GM18507 (cell line): ENCODE measurements around the gene CNTNAP2.
"Not testable (repeated sequence)": the region's sequence is repeated elsewhere in the genome, so short reads cannot be mapped to it uniquely, and the experiment has no call there.

Source experiments
- DNase-seq: peaks from one replicate; pipeline ENCODE4 v3.0.0; 2011; ENCODE audit warnings: low read depth; ENCODE audit not compliant: insufficient read length; ENCODE audit errors: extremely low spot score
- FAIRE-seq: peaks from 2 replicates; lab custom pipeline; 2011; peaks lifted over from hg19 to GRCh38; lab: Jason Lieb, UNC

The CNTNAP2 gene

DNA sequence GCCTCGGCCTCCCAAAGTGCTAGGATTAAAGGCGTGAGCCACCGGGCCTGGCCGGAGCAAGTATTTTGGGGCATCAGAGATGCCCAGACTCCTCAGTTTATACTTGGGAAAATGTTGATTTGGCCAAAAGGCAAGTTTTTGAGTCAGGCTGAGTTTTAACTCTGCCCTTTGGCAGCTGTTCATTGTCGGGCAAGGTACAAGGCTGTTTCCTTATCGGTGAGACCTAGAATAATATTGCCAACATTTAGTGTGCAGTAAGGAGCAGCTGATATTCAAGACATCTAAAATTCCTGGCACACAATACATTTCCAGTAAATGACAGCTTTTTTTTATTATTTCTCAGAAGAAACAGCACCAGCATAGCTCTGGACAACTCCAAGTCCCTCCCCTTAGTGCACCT lies 2326.3 kb downstream of the CNTNAP2 start:
- FAIRE-seq (no peak), DNase-seq (no peak)

DNA sequence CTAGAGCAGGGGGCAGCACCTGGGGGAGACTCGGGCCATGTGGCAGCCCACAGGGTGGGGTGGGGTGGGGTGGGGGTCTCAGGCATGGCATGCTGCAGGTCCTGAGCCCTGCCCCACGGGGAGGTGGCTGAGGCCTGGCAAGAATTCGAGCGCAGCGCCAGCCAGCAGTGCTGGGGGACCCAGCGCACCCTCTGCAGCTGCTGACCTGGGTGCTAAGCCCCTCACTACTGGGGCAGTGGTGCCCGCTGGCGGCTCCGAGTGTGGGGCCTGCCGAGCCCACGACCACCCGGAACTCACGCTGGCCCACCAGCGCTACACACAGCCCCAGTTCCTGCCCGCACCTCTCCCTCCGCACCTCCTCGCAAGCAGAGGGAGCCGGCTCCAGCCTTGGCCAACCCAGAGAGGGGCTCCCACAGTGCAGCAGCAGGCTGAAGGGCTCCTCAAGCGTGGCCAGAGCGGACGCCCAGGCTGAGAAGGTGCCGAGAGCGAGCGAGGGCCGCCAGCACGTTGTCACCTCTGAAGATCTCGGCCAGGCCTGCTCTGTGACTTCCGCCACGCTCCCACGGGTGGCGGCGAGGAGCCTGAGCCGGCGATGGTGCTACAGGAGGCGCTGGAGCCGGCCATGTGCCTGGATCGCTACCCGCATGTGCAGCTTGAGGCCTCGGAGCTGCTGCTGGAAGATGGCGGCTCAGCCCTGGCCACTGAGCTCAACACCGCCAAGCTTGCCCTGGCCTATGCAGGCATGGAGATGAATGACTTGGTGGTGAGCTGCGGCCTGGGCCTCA lies 2328.9 kb downstream of the CNTNAP2 start:
- DNase-seq (no peak), FAIRE-seq (no peak)

GRCh38 chr7:148447221-148447849 lies 2330.7 kb downstream of the CNTNAP2 start:
- FAIRE-seq (peak; percentile 49), DNase-seq (peak; percentile 8)

DNA sequence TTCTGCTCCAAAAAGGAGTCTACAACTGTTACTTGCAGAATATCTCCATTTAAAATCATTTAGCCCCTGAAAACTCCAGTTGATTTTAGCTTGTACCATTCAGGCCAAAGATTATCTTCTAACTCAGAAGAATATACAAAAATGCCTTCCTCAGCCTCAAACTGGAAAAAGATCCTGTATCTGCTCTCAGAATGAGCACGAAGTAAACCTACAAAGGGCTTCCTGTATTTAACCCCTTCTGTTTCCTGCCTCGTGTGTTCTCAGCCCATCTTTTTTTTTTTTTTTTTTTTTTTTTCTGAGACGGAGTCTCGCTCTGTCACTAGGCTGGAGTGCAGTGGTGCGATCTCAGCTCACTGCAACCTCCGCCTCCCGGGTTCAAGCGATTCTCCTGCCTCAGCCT lies 2334.9 kb downstream of the CNTNAP2 start:
- FAIRE-seq, DNase-seq: not testable (repeated sequence)

- no peak for FAIRE-seq
- DNase-seq, result no peak
These were observed 2339.8 kb downstream of the CNTNAP2 start for GRCh38 chr7:148456351-148456750.

DNA sequence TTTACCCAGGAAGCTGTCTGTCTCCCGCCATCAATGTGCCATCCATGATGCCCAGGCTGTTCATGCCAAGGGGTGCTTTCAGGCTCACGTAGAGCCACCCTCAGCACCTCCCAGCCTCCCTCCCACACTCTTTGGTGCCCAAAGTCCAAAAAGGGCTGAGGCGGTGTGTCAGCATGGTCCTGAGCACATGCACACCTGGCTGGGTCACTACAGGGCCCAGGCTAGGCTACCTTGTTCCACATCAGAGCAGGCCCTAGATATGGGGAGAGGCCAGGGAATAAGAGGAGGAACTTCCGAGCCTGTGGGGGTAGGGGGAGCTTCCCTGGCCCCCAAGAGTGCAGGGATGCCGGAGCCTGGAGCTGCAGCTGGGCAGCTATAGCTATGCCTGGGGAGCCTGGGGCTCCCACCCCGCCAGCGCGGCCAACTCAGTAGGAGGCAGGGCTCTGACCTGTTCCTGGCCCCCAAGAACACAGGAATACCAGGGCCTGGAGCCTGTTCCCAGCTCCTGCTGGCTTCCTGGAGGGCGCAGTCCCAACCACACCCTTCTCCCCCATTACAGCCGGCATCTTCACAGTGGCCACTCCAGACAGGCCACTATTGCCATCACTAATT lies 2340.8 kb downstream of the CNTNAP2 start:
- FAIRE-seq, result no peak

DNA sequence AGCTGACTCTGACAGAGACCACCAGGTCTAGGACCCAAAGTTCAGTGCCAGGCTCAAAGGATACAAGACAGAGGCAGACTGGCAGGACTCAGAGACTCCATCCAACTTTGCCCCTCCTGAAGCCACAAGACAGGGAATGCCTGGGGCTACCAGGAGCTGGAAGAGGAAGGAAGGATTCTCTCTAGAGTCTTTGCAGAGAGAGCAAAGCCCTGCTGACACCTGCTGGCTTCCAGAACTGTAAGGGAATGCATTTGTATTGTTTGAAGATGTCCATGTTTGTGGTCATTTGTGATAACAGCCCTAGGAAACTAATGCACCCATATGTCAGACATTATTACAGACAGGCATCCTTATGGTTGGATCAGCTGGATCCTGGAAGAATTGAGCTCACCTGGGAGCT lies 2341.7 kb downstream of the CNTNAP2 start:
- no peak for DNase-seq
- FAIRE-seq, result no peak

More for the DNA sequence above, 2340.8 kb downstream of the CNTNAP2 start:
- no peak for DNase-seq

DNA sequence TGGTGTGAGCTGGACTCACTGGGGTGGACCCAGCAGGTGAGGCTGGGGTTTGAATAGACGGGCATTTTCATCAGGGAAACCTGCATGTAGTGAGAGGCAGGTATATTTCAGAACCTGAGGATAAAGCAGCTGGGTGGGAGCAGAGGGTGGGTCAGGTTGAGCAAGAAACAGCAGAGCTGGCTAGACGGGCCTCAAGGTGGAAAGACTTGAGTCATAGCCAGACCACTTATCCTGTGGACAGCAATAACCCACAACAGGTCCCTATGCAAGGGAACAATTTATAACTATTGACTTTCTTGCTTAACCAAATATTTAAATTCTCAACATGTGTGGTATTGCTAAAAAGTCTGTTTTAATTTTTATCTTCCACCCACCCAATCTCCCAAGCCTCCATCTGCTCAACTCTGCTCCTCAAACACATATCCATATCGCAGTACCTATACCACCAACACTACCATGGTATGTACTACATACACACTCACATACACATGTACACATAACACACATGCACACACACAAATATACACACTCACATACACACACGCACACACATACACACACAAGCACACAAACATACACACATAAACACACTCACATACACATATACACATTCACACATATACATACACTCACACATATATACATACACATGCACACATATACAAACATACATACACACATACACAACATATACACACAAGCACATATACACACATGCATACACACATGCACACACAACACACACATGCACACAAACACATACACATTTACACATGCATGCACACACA lies 2345.0 kb downstream of the CNTNAP2 start:
- FAIRE-seq, result no peak

GRCh38 chr7:148462774-148463173 lies 2346.2 kb downstream of the CNTNAP2 start:
- not testable (repeated sequence) for FAIRE-seq

More for the DNA sequence above, 2345.0 kb downstream of the CNTNAP2 start:
- no peak for DNase-seq

DNA sequence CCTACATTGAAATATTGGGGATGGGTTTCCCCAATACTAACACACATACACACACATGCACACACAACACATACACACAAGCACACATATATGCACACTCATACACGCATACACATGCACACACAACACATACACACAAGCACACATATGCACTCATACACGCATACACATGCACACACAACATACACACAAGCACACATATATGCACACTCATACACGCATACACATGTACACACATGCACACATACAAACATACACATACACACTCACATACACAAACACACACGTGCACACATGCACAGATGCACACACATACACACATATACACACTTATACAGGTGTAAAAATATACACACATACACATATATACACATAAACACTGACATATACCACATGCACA lies 2346.6 kb downstream of the CNTNAP2 start:
- no peak for FAIRE-seq

More at GRCh38 chr7:148462774-148463173, 2346.2 kb downstream of the CNTNAP2 start:
- not testable (repeated sequence) for DNase-seq

GRCh38 chr7:148464947-148465346 lies 2348.3 kb downstream of the CNTNAP2 start:
- DNase-seq (no peak), FAIRE-seq (no peak)

More for the DNA sequence above, 2346.6 kb downstream of the CNTNAP2 start:
- no peak for DNase-seq

DNA sequence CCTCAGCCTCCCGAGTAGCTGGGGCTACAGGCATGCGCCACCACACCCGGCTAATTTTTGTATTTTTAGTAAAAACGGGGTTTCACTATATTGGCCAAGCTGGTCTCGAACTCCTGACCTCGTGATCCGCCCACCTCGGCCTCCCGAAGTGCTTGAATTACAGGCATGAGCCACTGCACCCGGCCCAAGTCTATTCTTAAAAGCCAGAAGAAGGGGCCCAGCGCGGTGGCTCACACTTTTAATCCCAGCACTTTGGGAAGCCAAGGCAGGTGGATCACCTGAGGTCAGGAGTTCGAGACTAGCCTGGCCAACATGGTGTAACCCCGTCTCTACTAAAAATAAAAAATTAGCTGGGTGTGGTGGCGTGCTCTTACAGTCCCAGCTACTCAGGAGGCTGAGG lies 2348.8 kb downstream of the CNTNAP2 start:
- not testable (repeated sequence) for DNase-seq, FAIRE-seq

DNA sequence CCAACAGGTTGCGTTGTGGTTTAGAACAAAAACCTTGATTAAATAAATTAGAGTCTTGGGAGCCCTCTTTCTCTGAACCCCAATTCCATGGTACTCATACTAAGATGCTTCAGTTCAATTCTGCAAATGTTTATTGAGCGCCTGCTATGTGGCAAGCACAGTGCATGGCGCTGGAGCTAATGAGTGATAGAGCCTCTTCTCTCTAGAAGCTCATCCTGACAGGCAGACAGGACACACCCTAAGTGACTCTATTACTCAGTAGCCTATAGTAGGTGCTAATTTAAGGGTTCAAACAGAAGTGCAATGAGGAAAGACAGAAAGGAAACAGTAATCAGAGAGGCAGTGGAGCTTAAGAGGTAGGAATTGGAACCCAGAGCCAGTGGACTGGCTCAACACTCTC lies 2349.5 kb downstream of the CNTNAP2 start:
- FAIRE-seq (no peak), DNase-seq (no peak)

DNA sequence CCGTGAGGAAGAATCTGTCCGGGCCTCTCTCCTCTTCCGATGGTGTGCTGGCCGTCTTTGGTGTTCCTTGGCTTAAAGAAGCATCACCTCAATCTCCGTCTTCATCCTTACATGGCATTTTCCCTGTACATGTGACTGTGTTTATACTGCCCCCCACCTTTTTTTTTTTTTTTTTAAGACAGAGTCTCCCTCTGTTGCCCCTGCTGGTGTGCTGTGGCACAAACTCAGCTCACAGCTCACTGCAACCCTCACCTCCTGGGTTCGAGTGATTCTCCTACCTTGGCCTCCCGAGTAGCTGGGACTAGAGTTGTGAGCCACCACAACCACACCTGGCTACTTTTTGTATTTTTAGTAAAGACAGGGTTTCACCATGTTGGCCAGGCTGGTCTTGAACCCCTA lies 2352.1 kb downstream of the CNTNAP2 start:
- DNase-seq (no peak), FAIRE-seq (no peak)
